GM10847 (cell line): ENCODE data around the gene FAM149A.

ENCODE experiments used
- POLR2A ChIP-seq: IDR thresholded peaks from 2 replicates; pipeline ENCODE4 v1.6.1; 2011; ENCODE audit not compliant: insufficient read length; ENCODE audit errors: extremely low read depth

FAM149A gene

GRCh38 chr4:186104114-186104889, at the start of gene FAM149A:
Gene FAM149A (plus strand): TSS chr4:186104704.
- no peak for TF ChIP-seq POLR2A

- TF ChIP-seq POLR2A: no peak
These were observed 46.1 kb upstream of the FAM149A start for GRCh38 chr4:186058253-186058979.

- no peak for TF ChIP-seq POLR2A
These were observed 45.6 kb upstream of the FAM149A start for GRCh38 chr4:186058980-186059316.

- TF ChIP-seq POLR2A: no peak
These were observed 42.6 kb upstream of the FAM149A start for GRCh38 chr4:186061921-186062320.

- TF ChIP-seq POLR2A: no peak
These were observed 36.6 kb upstream of the FAM149A start for GRCh38 chr4:186067757-186068385.

GRCh38 chr4:186068581-186069348, 35.7 kb upstream of the FAM149A start, which contains the start of gene TLR3:
Gene TLR3 (plus strand): TSS chr4:186069156. CDS start chr4:186076620, 7,464 bp downstream.
- no peak for TF ChIP-seq POLR2A

GRCh38 chr4:186069729-186070128, 34.8 kb upstream of the FAM149A start:
- no peak for TF ChIP-seq POLR2A

GRCh38 chr4:186072516-186072915, 32.0 kb upstream of the FAM149A start:
- TF ChIP-seq POLR2A: no peak

GRCh38 chr4:186074189-186074588, 30.3 kb upstream of the FAM149A start:
- TF ChIP-seq POLR2A: no peak

- TF ChIP-seq POLR2A: no peak
These were observed 25.4 kb upstream of the FAM149A start for GRCh38 chr4:186078981-186079638.

GRCh38 chr4:186079694-186080093, 24.8 kb upstream of the FAM149A start:
- TF ChIP-seq POLR2A: no peak

GRCh38 chr4:186081202-186081807, 23.2 kb upstream of the FAM149A start:
- TF ChIP-seq POLR2A: no peak

- no peak for TF ChIP-seq POLR2A
These were observed 22.3 kb upstream of the FAM149A start for GRCh38 chr4:186082221-186082620.

- no peak for TF ChIP-seq POLR2A
These were observed 16.0 kb upstream of the FAM149A start for GRCh38 chr4:186088523-186088922.
